NCI-H748 (cell line): Measurements from ENCODE around the gene GULP1.
"Not testable (repeated sequence)": the region's sequence is repeated elsewhere in the genome, so short reads cannot be mapped to it uniquely, and the experiment has no call there.

ENCODE experiments used
- DNase-seq: peaks from one replicate; lab custom pipeline; 2025; ENCODE audit not compliant: unreplicated experiment; lab: John Stamatoyannopoulos, UW

Gene GULP1

GRCh38 chr2:188292348-188293239 lies 920 bp downstream of the GULP1 start:
- peak; percentile 73 for DNase-seq

- DNase-seq, result peak; percentile 74
Measured at GRCh38 chr2:188293601-188294351, 2.1 kb downstream of the GULP1 start.

GRCh38 chr2:188294352-188294926 lies 2.8 kb downstream of the GULP1 start:
- no peak for DNase-seq

GRCh38 chr2:188295067-188295685 lies 3.5 kb downstream of the GULP1 start:
- no peak for DNase-seq

GRCh38 chr2:188297978-188298377 lies 6.3 kb downstream of the GULP1 start:
- no peak for DNase-seq

GRCh38 chr2:188298937-188299371 lies 7.3 kb downstream of the GULP1 start:
- not testable (repeated sequence) for DNase-seq

GRCh38 chr2:188303363-188304031 lies 11.8 kb downstream of the GULP1 start:
- DNase-seq, result no peak

- no peak for DNase-seq
Measured at GRCh38 chr2:188305271-188305670, 13.6 kb downstream of the GULP1 start.

- no peak for DNase-seq
Measured at GRCh38 chr2:188306271-188306670, 14.6 kb downstream of the GULP1 start.

GRCh38 chr2:188307850-188308283 lies 16.2 kb downstream of the GULP1 start:
- no peak for DNase-seq

- DNase-seq, result no peak
Measured at GRCh38 chr2:188308483-188308882, 16.8 kb downstream of the GULP1 start.

- DNase-seq, result no peak
Measured at GRCh38 chr2:188309364-188309763, 17.7 kb downstream of the GULP1 start.

GRCh38 chr2:188314314-188315054 lies 22.8 kb downstream of the GULP1 start:
- no peak for DNase-seq

- no peak for DNase-seq
Measured at GRCh38 chr2:188315750-188316149, 24.1 kb downstream of the GULP1 start.

- DNase-seq, result no peak
Measured at GRCh38 chr2:188316342-188316741, 24.7 kb downstream of the GULP1 start.

- DNase-seq, result no peak
Measured at GRCh38 chr2:188316791-188317423, 25.2 kb downstream of the GULP1 start.

- DNase-seq, result no peak
Measured at GRCh38 chr2:188318161-188318749, 26.6 kb downstream of the GULP1 start.

- DNase-seq, result no peak
Measured at GRCh38 chr2:188319838-188320237, 28.2 kb downstream of the GULP1 start.

- no peak for DNase-seq
Measured at GRCh38 chr2:188320861-188321260, 29.2 kb downstream of the GULP1 start.
